ENCODE results near the gene MATN4. TPM values are rescaled to one million over a fixed set of nuclear protein-coding genes. Genes with fewer than 3 reads are reported as not detected.

MATN4 gene
- total and polyA plus RNA-seq, 2 experiments from 2014 or later, result 3.3 to 5.1 TPM

GRCh38 chr20:45338121-45339030 is 30.3 kb upstream of the MATN4 start (continued):
- TF ChIP-seq ZNF462 (CRISPR knock-in tag; IDR thresholded peaks at IDR 0.05) (no peak), EZH2phosphoT487 (IDR thresholded peaks at IDR 0.05; ENCODE audit: unreplicated experiment) (no peak), POLR2AphosphoS5 (IDR thresholded peaks at IDR 0.05; ENCODE audit: low read depth) (no peak), EZH2 (IDR thresholded peaks at IDR 0.05; ENCODE audit: low read depth, unreplicated experiment) (no peak)

GRCh38 chr20:45337367-45338120 is 29.4 kb upstream of the MATN4 start:
- H3K36me3 ChIP-seq (ENCODE audit: insufficient read depth), result no peaks in the 10 kb centered on the region
- peak overlapping the region; percentile 63; the same call in 1 of the 2 replicates for H3K27ac ChIP-seq (ENCODE audit: low read depth)
- Mint-ChIP-seq H3K4me3 (no peak overlapping the region; the same call in 2 of the 3 replicates), H3K36me3 (ENCODE audit: low read depth) (peaks cover 35% of the 10 kb centered on the region), H3K27me3 (ENCODE audit: insufficient read depth, low read depth, poor library complexity) (peaks cover 7% of the 10 kb centered on the region), H3K27ac (peak overlapping the region; percentile 80), H3K9me3 (no peaks in the 10 kb centered on the region), H3K4me1 (peaks cover 60% of the 10 kb centered on the region)
- 0 out of 2 replicates have a peak, but pooled peaks cover 2% of the 10 kb centered on the region for H4K20me1 ChIP-seq (replicated peaks; ENCODE audit: insufficient read depth)
- H3K4me3 ChIP-seq, result no peak overlapping the region
- no peak overlapping the region for H2AFZ ChIP-seq
- H3K27me3 ChIP-seq (ENCODE audit: insufficient read depth), result no peaks in the 10 kb centered on the region
- peaks cover 65% of the 10 kb centered on the region for H3K79me2 ChIP-seq (replicated peaks; ENCODE audit: insufficient read depth)
- 0 out of 2 replicates have a peak, but pooled peaks cover 3% of the 10 kb centered on the region for H3F3A ChIP-seq (replicated peaks; ENCODE audit: low read depth)
- ATAC-seq (peak; percentile 8), DNase-seq (ENCODE audit: low spot score) (no peak)
- no peaks in the 10 kb centered on the region for H3K9me2 ChIP-seq (ENCODE audit: insufficient read depth)
- H3K4me2 ChIP-seq, result no peak overlapping the region
- peaks cover 51% of the 10 kb centered on the region for H3K4me1 ChIP-seq (ENCODE audit: insufficient read depth)
- TF ChIP-seq JUNB (IDR thresholded peaks at IDR 0.05; ENCODE audit: unreplicated experiment) (no peak), EZH2 (IDR thresholded peaks at IDR 0.05; ENCODE audit: low read depth, unreplicated experiment) (no peak), CTCF (conservative IDR thresholded peaks at IDR 0.05; ENCODE audit: low read depth in 2 of 2) (no peak)

Data from GM23338 (cell line).